Stimulated activated CD8-positive, alpha-beta memory T cell treated with anti-CD3 and anti-CD28 coated beads, Interleukin-7, amount 100 ng/mL, for 48 hours (primary cell): ENCODE results near the gene PRDM11.

Source experiments
- DNase-seq, 2 donors: peaks; one replicate each; pipeline ENCODE4 v3.0.0-alpha.2; 2020; ENCODE audit warnings: low read depth in 1 of 2; ENCODE audit errors: extremely low read depth in 1 of 2

The PRDM11 gene

GRCh38 chr11:45141171-45141570, 5.3 kb upstream of the PRDM11 start:
- DNase-seq, result peak in 1 of 2 donors; percentile 33

GRCh38 chr11:45141631-45142030, 4.8 kb upstream of the PRDM11 start:
- DNase-seq, result no peak

GRCh38 chr11:45142241-45143055, 4.0 kb upstream of the PRDM11 start:
- DNase-seq, result no peak

GRCh38 chr11:45143494-45143893, 2.9 kb upstream of the PRDM11 start:
- DNase-seq, result no peak

- DNase-seq, result no peak
Measured at GRCh38 chr11:45144126-45145082, 2.0 kb upstream of the PRDM11 start.

GRCh38 chr11:45145083-45145378, 1.4 kb upstream of the PRDM11 start:
- no peak for DNase-seq

- no peak for DNase-seq
Measured at GRCh38 chr11:45145379-45146071, 914 bp upstream of the PRDM11 start.

GRCh38 chr11:45147017-45147728, 734 bp downstream of the PRDM11 start:
- peak; percentile 80 to 83 for DNase-seq

- no peak for DNase-seq
Measured at GRCh38 chr11:45147891-45148675, 1.6 kb downstream of the PRDM11 start.

GRCh38 chr11:45149483-45150056, 3.1 kb downstream of the PRDM11 start:
- DNase-seq, result no peak

GRCh38 chr11:45150301-45150700, 3.9 kb downstream of the PRDM11 start:
- no peak for DNase-seq

- no peak for DNase-seq
Measured at GRCh38 chr11:45150943-45151342, 4.5 kb downstream of the PRDM11 start.

GRCh38 chr11:45151362-45151982, 5.0 kb downstream of the PRDM11 start:
- no peak for DNase-seq

GRCh38 chr11:45152740-45153595, 6.5 kb downstream of the PRDM11 start:
- no peak for DNase-seq

GRCh38 chr11:45154276-45154675, 7.8 kb downstream of the PRDM11 start:
- DNase-seq, result no peak

- DNase-seq, result no peak
Measured at GRCh38 chr11:45155058-45155551, 8.7 kb downstream of the PRDM11 start.

GRCh38 chr11:45155627-45156180, 9.3 kb downstream of the PRDM11 start:
- DNase-seq, result no peak

GRCh38 chr11:45156201-45156600, 9.8 kb downstream of the PRDM11 start:
- no peak for DNase-seq
